ENCODE data around the gene MET.

MET gene

GRCh38 chr7:116665332-116665996 is 6.5 kb upstream of the MET start:
- DNase-seq, result no peak

GRCh38 chr7:116669769-116670168 is 2.2 kb upstream of the MET start:
- no peak for DNase-seq

GRCh38 chr7:116670409-116671015 is 1.5 kb upstream of the MET start:
- DNase-seq, result no peak

- no peak for DNase-seq
Observed at GRCh38 chr7:116671111-116671510, 885 bp upstream of the MET start.

- DNase-seq, result no peak
Observed at GRCh38 chr7:116672596-116673456, 830 bp downstream of the MET start.

GRCh38 chr7:116673457-116673865 is 1.5 kb downstream of the MET start:
- no peak for DNase-seq

- DNase-seq, result no peak
Observed at GRCh38 chr7:116674508-116675173, 2.6 kb downstream of the MET start.

- DNase-seq, result no peak
Observed at GRCh38 chr7:116675812-116676355, 3.9 kb downstream of the MET start.

GRCh38 chr7:116678780-116679179 is 6.8 kb downstream of the MET start:
- no peak for DNase-seq

GRCh38 chr7:116679500-116679899 is 7.5 kb downstream of the MET start:
- DNase-seq, result no peak

- peak; percentile 57 for DNase-seq
Observed at GRCh38 chr7:116683786-116684185, 11.8 kb downstream of the MET start.

- no peak for DNase-seq
Observed at GRCh38 chr7:116686033-116686432, 14.0 kb downstream of the MET start.

- no peak for DNase-seq
Observed at GRCh38 chr7:116686812-116687419, 14.9 kb downstream of the MET start.

- DNase-seq, result no peak
Observed at GRCh38 chr7:116687801-116688201, 15.8 kb downstream of the MET start.

- peak; percentile 19 for DNase-seq
Observed at GRCh38 chr7:116689790-116690259, 17.8 kb downstream of the MET start.

GRCh38 chr7:116691664-116692063 is 19.7 kb downstream of the MET start:
- no peak for DNase-seq

- DNase-seq, result no peak
Observed at GRCh38 chr7:116692401-116693308, 20.7 kb downstream of the MET start.

- DNase-seq, result no peak
Observed at GRCh38 chr7:116696707-116697106, 24.7 kb downstream of the MET start.

GRCh38 chr7:116697152-116697551 is 25.2 kb downstream of the MET start:
- DNase-seq, result no peak

- DNase-seq, result no peak
Observed at GRCh38 chr7:116697761-116698160, 25.8 kb downstream of the MET start.

GRCh38 chr7:116698396-116698795 is 26.4 kb downstream of the MET start:
- DNase-seq, result no peak

Data from hematopoietic multipotent progenitor cell treated with erythropoietin and hydrocortisone succinate and interleukin-3 and kit ligand, for 6 days (in vitro differentiated cells).